Activated naive CD4-positive, alpha-beta T cell treated with Interleukin-2 at 50 U/mL for 16 hours (primary cell): ENCODE data around the gene FGF4.

Source experiments
- DNase-seq: peaks from one replicate; pipeline ENCODE4 v3.0.0-alpha.2; 2020

Gene FGF4

GRCh38 chr11:69775163-69775755, at the start of gene FGF4:
Gene FGF4 (minus strand): TSS chr11:69775341. CDS start chr11:69775084, 257 bp downstream.
- no peak for DNase-seq

- no peak for DNase-seq
These were observed 48.6 kb upstream of the FGF4 start for GRCh38 chr11:69823641-69824265.

- no peak for DNase-seq
These were observed 47.7 kb upstream of the FGF4 start for GRCh38 chr11:69822676-69823494.

- no peak for DNase-seq
These were observed 46.4 kb upstream of the FGF4 start for GRCh38 chr11:69821511-69822040.

- no peak for DNase-seq
These were observed 45.3 kb upstream of the FGF4 start for GRCh38 chr11:69820441-69820840.

GRCh38 chr11:69819541-69820070, 44.5 kb upstream of the FGF4 start:
- DNase-seq = no peak

- DNase-seq = no peak
These were observed 43.7 kb upstream of the FGF4 start, which contains the start of gene FGF3 for GRCh38 chr11:69818603-69819441. Gene FGF3 (minus strand): TSS chr11:69819416. CDS start chr11:69818933, 483 bp downstream.

GRCh38 chr11:69818231-69818602, 43.1 kb upstream of the FGF4 start:
- DNase-seq = no peak

- DNase-seq = no peak
These were observed 42.4 kb upstream of the FGF4 start for GRCh38 chr11:69817265-69818230.

- no peak for DNase-seq
These were observed 41.5 kb upstream of the FGF4 start for GRCh38 chr11:69816671-69817070.

GRCh38 chr11:69815973-69816372, 40.8 kb upstream of the FGF4 start:
- DNase-seq = no peak

- DNase-seq = no peak
These were observed 39.8 kb upstream of the FGF4 start for GRCh38 chr11:69814902-69815301.

GRCh38 chr11:69814411-69814810, 39.3 kb upstream of the FGF4 start:
- no peak for DNase-seq

GRCh38 chr11:69813839-69814238, 38.7 kb upstream of the FGF4 start:
- DNase-seq = no peak

- no peak for DNase-seq
These were observed 37.8 kb upstream of the FGF4 start for GRCh38 chr11:69812946-69813345.

- DNase-seq = no peak
These were observed 37.1 kb upstream of the FGF4 start for GRCh38 chr11:69812256-69812655.

- DNase-seq = no peak
These were observed 36.3 kb upstream of the FGF4 start for GRCh38 chr11:69811431-69811830.

- DNase-seq = no peak
These were observed 35.4 kb upstream of the FGF4 start for GRCh38 chr11:69810289-69811118.

- DNase-seq = no peak
These were observed 33.5 kb upstream of the FGF4 start for GRCh38 chr11:69808667-69809086.

GRCh38 chr11:69807106-69807815, 32.1 kb upstream of the FGF4 start:
- DNase-seq = no peak
